ENCODE data around the gene CFB. TPM values are rescaled to one million over a fixed set of nuclear protein-coding genes. Genes with fewer than 3 reads are reported as not detected.

CFB gene
- total and polyA plus RNA-seq, 2 of the 4 experiments (the other 2 are of a cell fraction), result 1.8 to 6.1 TPM

DNA sequence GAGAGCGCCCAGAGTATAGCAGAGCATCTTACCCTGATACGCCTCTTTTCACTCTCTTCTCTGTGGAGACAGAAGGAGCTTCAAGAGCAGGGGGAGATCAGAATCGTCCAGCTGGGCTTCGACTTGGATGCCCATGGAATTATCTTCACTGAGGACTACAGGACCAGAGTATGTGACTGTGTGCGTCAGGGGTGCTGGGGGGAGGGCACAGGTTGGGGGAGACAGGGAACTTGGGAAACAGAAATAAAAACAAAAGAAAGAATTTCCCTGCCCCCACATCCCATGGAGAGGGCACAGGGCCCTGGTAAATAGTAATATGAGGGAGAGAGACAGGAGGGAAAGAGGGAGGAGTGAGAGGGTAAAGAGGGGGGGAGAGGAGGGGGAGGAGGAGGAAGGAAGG, 32.9 kb downstream of the CFB start:
- dilution Hi-C loops (cut with HindIII; ENCODE audit: low sequenced_read_pairs, unreplicated experiment) (no loop called here), intact Hi-C loops (cut with micrococcal nuclease) (no loop called here), in situ Hi-C loops (cut with MboI; ENCODE audit: low sequenced_read_pairs) (loop anchor here (10.0 kb wide), 2 partner anchors 136 to 196 kb away; partner anchors contain the start of genes AGPAT1 and RNF5)
- no TSS peak for BruUV-seq (replicated peaks)
- TF ChIP-seq CHD1 (IDR thresholded peaks at IDR 0.05; ENCODE audit: low read depth, low read length), result no peak
- Histone ChIP-seq H2BK20ac (ENCODE audit: low read depth, low read length) (no peak overlapping the region), H2AK5ac (ENCODE audit: low read depth, low read length) (no peak overlapping the region), H2BK5ac (ENCODE audit: low read depth, low read length, poor library complexity, severe bottlenecking) (no peak overlapping the region), H3K9me3 (ENCODE audit: control insufficient read depth, insufficient read depth, low read length) (no peaks in the 10 kb centered on the region), H2BK15ac (ENCODE audit: low read depth, low read length) (no peak overlapping the region), H3K9ac (ENCODE audit: low read depth, low read length) (no peak overlapping the region), H4K20me1 (ENCODE audit: insufficient read depth, low read length) (no peaks in the 10 kb centered on the region; the same call in 1 of the 2 replicates), H3K56ac (ENCODE audit: extremely low read depth, insufficient read depth, low read length) (no peak overlapping the region), H3K9me1 (ENCODE audit: insufficient read depth, low read length) (no peaks in the 10 kb centered on the region; the same call in 1 of the 2 replicates), H2AK9ac (replicated peaks; ENCODE audit: low read depth, low read length, poor library complexity) (no peak overlapping the region), H3K23ac (ENCODE audit: low read depth, low read length) (no peak overlapping the region), H4K91ac (ENCODE audit: insufficient read depth, low read depth, low read length) (no peak overlapping the region), H3K14ac (replicated peaks; ENCODE audit: low read depth, low read length) (no peak overlapping the region), H3K4me2 (ENCODE audit: low read depth, low read length) (no peak overlapping the region), H3K4me3 (ENCODE audit: insufficient read depth, low read depth, low read length) (no peak overlapping the region), H4K5ac (ENCODE audit: low read depth, low read length) (no peak overlapping the region), H3K36me3 (ENCODE audit: control insufficient read depth, insufficient read depth, low read length) (peaks cover 10% of the 10 kb centered on the region; the same call in 1 of the 2 replicates), H3K27ac (ENCODE audit: insufficient read depth, low read length) (no peak overlapping the region), H3K18ac (ENCODE audit: low read depth, low read length) (no peak overlapping the region), H3K79me1 (ENCODE audit: low read depth in 1 of 2, low read length in 2 of 2) (peaks cover 7 to 19% of the 10 kb centered on the region in 2 experiments; a peak in 3 of 4 replicates), H3K27me3 (ENCODE audit: control insufficient read depth, insufficient read depth, low read length) (no peaks in the 10 kb centered on the region), H2AFZ (replicated peaks; ENCODE audit: low read length, poor library complexity) (no peak overlapping the region), H2BK120ac (ENCODE audit: low read depth, low read length) (no peak overlapping the region), H3K4me1 (ENCODE audit: control insufficient read depth, insufficient read depth, low read length) (no peaks in the 10 kb centered on the region), H3K4ac (ENCODE audit: low read depth, low read length) (no peak overlapping the region), H4K8ac (ENCODE audit: low read depth in 2 of 2, low read length in 2 of 2) (no peak overlapping the region)
- CTCF ChIA-PET, result no interaction called here
- DNase-seq (no peak), ATAC-seq (ENCODE audit: low read depth) (no peak)
- WGBS, 2 experiments (ENCODE audit: extremely low coverage in 2 of 2, insufficient read length in 1 of 2), result no CpG with 5 or more reads among the region's 5 CpGs
- POLR2A ChIA-PET (ENCODE audit: unreplicated experiment), result no interaction called here

Data from IMR-90 (cell line).